ENCODE measurements around the gene PSMA7. TPM values are rescaled to one million over a fixed set of nuclear protein-coding genes. Genes with fewer than 3 reads are reported as not detected.
"Not testable (repeated sequence)": the region's sequence is repeated elsewhere in the genome, so short reads cannot be mapped to it uniquely, and the experiment has no call there.

Gene PSMA7
- total RNA-seq, 1 donor from 2014 or later: 230 TPM

DNA sequence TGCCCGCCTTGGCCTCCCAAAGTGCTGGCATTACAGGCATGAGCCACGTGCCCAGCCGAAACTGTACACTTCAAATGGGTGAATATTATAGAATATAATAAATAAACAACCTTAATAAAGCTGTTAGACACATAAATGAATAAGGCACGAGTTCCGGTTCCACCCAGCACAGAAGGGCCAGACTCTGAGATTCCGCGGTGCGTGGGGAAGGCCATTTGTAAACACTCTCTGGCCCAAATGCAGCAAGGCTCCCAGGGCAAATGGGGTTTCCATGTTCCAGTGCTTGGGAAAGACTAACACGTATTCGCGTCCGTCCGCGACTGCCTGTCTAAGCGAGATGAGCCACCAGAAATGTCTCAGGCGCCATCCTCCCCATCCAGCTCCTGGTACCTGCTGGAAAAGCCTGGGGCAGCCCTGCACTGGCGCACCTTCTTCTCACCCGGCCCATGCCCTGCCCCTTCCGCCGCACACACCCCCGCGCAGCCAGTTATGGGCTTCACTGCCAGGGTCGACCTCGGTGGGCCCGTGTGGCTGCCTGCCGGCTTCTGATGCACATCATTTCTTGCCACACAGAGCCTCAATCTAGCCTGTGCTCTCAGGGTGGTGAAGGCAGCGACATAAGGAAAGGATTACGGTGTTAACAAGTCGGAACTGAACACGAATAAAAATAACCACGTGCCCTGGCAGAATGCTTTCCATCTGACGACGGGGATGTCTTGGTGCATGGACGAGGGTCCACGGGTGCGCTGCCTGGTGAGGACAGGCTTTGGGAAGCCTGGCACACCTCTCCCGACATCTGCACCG is 26.4 kb downstream of the PSMA7 start:
- DNase-seq (ENCODE audit: missing footprints) (no peak), ATAC-seq (no peak)
- intact Hi-C loops (cut with DNase I): no loop called here

DNA sequence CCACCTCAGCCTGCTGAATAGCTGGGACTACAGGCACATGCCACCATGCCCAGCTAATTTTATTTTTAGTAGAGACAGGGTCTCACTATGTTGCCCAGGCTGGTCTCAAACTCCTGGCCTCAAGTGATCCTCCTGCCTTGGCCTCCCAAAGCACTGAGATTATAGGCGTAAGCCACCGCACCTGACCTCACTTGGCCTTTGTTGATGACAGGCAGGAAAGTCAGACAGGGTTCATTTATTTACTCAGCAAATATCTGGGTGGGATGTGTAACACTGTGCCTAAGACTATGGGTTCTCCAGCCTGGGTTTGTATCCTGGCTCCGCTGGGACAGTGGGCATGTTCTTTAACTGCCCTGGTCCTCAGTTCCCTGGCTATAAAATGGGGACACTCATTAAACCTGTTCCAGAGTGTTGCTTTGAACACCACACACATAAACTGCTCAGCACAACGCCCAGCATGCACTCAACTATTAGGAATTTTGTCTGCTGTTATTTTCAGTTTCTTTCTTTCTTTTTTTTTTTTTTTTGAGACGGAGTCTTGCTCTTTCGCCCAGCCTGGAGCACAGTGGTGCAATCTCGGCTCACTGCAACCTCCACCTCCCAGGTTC is 27.3 kb downstream of the PSMA7 start:
- intact Hi-C loops (cut with DNase I): not testable (repeated sequence)

DNA sequence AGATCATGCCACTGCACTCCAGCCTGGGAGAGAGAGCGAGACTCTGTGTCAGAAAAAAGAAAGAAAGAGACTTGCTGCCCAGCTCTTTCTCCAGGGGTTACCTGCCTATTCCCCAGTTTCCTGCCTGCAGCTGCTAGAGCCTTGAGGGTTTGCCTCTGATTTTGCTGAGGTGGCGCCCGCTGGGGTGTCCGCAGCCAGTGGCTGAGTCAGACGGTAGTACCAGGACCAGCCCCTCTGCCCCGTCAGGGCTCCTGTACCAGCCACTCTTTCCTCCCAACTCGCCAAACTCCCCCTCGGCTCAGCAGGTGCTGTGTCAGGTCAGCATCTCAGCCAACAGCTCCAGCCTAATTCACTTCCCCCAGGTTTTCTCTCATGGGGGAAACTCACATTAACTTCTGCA is 28.3 kb downstream of the PSMA7 start:
- no peak for DNase-seq (ENCODE audit: missing footprints)
- no peak for ATAC-seq
- intact Hi-C loops (cut with DNase I): no loop called here

More for the DNA sequence above, 27.3 kb downstream of the PSMA7 start:
- not testable (repeated sequence) for DNase-seq (ENCODE audit: missing footprints); ATAC-seq

DNA sequence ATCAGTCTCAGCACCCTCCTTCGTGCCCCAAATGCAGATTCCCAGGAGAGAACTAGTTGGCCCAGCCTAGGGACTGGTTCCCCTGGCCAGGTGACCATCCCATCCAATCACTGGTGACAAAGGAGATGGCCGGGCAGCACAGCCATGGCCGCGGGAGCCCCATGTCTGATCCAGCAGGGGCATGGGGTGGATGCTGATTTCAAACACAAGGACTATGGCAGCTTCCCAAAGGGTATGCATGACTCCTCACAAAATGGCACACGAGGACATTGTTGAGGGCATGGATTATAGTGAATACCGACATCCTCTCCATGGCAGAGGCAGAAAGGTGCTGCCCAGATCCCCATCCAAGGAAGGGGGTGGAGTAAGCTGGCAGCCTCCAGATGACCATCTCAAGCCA is 30.8 kb downstream of the PSMA7 start:
- DNase-seq (ENCODE audit: missing footprints): no peak
- intact Hi-C loops (cut with DNase I): no loop called here
- no peak for ATAC-seq

DNA sequence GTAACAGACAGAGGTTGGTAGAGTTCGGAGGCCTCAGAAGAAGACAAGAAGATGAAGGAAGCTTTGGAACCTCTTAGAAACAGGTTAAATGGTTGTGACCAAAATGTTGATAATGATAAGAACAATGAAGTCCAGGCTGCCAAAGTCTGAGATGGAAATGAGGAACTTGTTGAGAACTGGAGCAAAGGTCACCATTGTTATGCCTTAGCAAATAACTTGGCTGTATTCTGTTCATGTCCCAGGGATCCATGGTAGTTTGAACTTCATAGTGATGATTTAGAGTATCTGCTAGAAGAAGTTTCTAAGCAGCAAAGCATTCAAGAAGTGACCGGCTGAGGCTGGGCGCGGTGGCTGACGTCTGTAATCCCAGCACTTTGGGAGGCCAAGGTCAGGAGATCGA is 32.0 kb downstream of the PSMA7 start:
- DNase-seq (ENCODE audit: missing footprints): no peak
- intact Hi-C loops (cut with DNase I): no loop called here
- no peak for ATAC-seq

DNA sequence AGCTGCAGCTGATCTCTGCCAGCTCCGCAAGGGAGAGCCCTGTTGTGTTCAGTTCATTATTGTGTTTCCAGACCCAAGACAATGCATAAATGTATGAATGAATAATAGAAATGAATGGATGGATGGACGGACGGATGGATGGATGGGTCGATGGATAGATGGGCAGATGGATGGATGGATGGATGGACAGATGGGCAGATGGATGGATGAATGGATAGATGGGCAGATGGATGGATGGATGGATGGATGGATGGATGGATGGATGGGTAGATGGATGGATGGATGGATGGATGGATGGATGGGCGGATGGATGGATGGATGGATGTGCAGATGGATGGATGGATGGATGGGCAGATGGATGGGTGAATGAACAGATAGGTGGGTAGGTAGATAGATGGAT is 37.6 kb downstream of the PSMA7 start:
- intact Hi-C loops (cut with DNase I): no loop called here
- no peak for DNase-seq (ENCODE audit: missing footprints)
- no peak for ATAC-seq

DNA sequence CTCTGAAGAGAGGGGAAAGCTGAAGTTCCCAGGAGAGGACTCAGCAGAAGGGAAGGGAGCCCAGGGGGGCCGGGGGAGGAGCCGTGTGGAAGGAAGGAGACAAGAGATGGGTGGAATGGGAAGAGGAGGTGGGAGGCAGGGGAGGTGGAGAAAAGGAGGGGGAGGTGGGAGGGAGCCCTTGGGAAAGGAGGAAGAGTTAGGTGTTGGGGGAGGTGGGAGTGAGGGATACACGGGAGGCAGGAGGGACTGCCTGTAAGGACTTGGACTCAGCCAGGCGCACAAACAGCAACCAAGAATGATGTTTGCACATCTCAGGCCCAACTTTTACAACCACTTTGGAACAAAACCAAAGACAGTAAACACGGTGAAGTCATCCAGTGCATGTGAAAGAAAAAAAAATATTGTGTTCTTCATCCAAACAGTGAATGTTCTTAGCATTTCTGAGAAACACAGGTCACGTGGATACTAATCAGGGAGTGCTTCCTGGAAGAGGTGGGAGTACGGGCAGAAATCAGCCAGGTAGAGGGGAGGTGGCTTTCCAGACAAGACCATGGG is 38.3 kb downstream of the PSMA7 start:
- intact Hi-C loops (cut with DNase I): no loop called here
- no peak for DNase-seq (ENCODE audit: missing footprints)
- no peak for ATAC-seq

DNA sequence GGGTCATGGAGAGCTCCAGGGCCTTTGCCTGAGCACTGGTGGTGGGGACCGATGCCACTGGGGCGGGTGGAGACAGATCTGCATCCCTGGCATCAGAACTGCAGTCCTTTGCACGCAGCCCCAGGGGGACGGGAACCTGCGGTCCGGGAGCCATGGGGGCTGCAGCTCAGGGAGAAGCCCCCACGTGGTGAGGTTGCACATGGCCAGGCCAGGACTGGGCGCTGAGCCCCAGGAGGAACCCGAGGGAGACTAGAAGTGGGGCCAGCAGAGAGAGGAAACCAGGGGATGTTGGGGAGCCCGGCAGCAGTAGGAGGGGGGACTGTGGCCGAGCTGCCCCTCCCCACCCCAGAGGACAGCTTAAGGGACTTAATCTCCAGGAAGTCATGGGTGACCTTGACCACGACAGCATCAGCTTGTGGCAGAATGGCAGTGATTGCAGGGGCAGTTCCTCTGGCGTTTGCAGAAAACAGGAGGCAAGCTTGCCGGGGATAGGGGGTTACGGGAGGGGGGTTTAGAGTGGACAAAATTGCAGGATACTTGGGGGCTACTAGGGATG is 38.9 kb downstream of the PSMA7 start:
- ATAC-seq: no peak
- no peak for DNase-seq (ENCODE audit: missing footprints)
- intact Hi-C loops (cut with DNase I): no loop called here

DNA sequence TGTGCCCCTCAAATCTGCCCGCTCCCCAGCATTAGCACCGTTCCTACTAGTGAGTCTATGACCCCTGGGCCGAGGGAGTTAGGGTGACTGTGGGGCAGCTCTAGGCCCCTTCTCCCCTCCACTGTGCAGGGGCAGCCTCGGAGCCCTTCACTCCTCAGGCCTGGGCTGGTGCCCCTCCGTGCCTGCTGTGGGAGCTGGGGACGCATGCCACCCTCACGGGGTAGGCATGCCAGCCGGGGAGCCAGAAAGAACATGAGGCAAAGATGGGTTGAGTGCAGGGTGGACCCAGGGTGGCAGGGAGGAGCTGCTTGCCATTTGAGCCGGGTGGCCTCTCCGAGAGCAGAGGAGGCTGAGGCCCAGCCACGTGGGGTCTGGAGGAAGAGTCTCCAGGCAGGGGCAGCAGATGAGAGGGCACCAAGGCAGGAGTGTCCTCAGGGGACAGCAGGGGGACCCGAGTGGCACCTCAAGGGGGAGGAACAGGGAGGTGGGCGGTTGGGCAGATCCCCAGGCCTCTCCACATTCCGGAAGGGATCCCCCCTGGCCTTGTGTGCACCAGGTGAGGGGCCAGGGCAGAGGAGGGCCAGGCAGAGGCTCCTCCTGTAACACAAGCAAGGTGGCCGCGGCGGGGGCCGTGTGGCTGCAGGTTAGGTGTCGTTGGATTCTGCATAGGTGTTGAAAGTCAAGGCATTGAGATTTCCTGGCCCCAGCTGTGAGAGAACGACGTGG is 39.5 kb downstream of the PSMA7 start:
- intact Hi-C loops (cut with DNase I): no loop called here
- DNase-seq (ENCODE audit: missing footprints) (no peak), ATAC-seq (no peak)

DNA sequence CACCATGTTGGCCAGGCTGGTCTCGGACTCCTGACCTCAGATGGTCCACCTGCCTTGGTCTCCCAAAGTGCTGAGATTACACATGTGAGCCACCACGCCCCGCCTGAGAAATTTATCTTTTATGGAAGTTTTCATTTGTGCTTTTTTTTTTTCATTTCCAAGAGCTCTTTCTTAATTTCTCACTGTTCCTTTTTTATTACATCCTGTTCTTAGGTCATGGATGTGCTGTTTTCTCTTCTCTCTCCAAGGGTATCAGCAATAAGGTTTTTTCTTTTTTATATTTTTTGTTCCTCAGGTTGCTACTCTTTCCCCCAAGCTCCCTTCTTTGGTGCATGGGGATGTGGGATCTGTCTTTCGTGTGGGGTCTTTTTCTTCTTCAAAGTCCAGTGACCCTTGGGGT is 42.1 kb downstream of the PSMA7 start:
- ATAC-seq: no peak

DNA sequence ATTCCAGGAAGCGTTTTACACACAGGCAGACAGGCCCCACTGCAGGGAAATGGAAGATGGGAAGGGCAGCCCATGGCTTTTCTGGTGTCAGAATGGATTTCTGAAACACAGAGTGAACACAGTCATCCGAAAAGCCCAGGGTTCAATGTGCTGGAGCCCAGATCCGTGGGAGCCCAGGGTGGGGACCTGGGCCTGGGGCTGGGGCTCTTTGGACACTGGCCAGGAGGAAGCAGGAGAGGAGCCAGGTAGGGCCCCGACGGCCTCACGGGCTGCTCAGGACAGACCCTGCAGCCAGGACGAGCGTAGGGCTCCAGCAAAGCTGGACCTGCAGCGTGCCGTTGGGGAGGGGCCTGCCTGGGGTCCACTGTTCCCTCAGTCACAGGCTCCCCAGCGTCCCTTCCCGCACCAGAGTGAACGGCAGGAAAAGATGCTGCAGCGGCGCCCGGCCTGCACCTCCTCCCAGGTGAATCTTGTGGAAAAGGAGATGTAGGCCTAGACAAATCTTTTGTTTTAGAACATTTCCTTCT is 45.2 kb downstream of the PSMA7 start:
- no peak for DNase-seq (ENCODE audit: missing footprints)
- intact Hi-C loops (cut with DNase I): no loop called here

More for the DNA sequence above, 42.1 kb downstream of the PSMA7 start:
- intact Hi-C loops (cut with DNase I): no loop called here
- no peak for DNase-seq (ENCODE audit: missing footprints)

DNA sequence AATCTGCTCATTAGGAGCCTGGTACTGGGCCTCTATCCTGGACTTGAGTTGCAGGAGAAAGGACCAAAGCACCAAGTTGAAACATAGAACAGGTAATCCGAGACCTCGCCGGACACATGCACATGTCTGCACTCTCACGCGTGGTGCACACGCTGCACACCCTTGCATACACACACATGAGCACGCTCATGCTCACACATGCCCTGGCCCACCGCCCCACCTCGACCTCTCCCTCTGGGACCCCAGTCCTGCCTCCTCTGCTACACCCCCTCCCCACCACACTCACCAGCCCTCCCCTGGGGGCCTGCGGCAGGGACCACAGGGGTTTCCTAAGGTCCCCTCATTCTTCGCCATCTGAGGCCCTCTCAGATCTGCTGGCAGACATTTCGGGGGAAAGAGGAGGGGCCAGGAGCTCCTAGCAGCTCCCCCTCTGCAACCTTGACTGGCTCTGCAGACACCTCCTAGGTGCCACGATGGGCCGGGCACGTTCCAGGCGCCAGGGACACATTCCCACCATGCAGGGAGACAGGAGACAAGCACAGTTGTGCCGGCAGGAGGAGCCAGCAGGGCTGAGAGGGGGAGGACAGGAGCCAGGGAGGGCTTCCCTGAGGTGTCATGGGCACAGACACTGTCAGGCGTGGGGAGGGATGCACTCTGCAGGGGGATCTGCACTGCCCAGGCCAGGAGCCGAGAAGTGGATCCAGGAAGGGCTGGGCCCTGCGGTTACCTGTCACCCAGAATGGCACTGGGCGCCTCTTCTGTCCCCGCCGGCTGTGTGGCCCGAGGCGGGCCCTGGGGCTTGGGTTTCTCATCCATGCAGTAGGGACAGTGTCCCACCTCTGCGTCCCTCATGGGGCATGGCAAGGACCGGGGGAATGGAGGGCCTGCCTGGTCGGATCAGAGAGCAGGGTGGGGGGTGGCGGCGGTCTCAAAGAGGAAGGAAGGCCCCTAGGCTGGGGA is 46.5 kb downstream of the PSMA7 start:
- ATAC-seq: no peak
- intact Hi-C loops (cut with DNase I): no loop called here

More for the DNA sequence above, 45.2 kb downstream of the PSMA7 start:
- ATAC-seq: no peak

DNA sequence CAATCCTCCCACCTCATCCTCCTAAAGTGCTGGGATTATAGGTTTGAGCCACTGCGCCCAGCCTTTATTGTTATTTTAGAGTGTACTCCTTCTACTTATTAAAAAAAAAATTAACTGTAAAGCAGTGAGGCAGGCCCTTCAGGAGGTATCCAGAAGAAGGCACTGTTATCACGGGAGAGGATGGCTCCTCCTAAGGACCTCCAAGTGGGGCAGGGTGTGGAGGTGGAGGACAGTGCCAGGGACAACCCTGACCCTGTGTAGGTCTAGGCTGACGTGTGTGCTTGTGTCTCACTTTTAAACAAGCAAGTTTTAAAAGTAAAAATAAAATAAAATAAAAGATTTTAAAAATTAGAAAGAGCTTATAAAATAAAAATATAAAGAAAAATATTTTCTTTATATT is 53.8 kb downstream of the PSMA7 start:
- intact Hi-C loops (cut with DNase I): no loop called here
- no peak for DNase-seq (ENCODE audit: missing footprints)
- no peak for ATAC-seq

More for the DNA sequence above, 46.5 kb downstream of the PSMA7 start:
- no peak for DNase-seq (ENCODE audit: missing footprints)

DNA sequence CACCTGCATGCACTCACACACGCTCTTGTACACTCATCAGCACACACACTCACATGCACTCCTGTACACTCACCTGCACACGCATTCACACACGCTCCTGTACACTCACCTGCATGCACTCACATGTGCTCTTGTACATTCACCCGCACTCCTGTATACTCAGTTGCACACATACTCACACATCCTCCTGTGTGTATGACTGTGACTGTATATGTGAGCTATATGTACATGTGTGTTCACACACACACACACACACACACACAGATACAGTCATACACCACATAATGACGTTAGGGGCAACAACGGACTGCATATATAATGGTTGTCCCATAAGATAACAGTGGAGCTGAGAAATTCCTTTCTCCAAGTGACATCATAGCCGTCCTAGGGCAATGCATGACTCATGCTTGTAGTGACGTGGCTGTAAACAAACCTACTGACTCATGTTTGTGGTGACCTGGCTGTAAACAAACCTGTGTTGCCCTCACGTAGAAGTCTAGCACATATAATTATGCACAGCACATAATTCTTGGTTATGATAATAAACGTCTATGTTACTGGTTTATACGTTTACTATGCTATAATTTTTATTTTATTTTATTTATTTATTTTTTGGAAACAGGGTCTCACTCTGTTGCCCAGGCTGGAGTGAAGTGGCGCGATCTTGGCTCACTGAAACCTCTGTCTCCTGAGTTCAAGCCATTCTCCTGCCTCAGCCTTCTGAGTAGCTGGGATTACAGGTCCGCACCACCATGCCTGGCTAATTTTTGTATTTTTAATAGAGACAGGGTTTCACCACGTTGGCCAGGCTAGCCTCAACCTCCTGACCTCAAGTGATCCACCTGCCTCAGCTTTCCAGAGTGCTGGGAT is 54.7 kb downstream of the PSMA7 start:
- no peak for ATAC-seq
- no peak for DNase-seq (ENCODE audit: missing footprints)
- intact Hi-C loops (cut with DNase I): no loop called here

DNA sequence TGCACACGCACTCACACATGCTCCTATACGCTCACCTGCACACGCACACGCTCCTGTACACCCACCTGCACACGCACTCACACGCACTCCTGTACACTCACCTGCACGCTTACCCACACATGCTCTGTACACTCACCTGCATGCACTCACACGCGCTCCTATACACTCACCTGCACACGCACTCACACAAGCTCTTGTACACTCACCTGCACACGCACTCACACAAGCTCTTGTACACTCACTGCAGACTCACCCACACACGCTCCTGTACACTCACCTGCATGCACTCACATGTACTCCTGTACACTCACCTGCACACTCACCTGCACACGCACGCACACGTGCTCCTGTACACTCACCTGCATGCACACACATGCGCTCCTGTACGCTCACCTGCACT is 55.6 kb downstream of the PSMA7 start:
- ATAC-seq (no peak), DNase-seq (ENCODE audit: missing footprints) (no peak)
- intact Hi-C loops (cut with DNase I): no loop called here

DNA sequence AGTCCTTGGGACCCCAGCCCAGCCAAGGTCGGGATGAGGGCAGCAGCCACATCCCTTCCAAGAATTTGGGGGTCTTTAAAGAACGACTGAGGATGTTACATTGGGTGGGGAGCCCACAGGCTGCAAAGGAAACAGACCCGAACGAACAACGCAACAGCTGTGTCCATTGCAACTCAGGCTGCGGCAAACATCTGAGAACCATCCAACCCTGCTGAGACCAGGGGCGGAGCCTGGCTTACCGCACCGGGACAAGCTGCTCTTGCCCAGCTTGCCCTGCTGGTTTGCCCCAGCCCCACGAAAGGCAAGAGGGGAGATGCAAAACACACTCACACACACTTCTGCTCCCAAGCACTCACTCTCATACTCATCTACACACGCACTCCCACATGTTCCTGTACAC is 56.0 kb downstream of the PSMA7 start:
- DNase-seq (ENCODE audit: missing footprints): no peak
- ATAC-seq: no peak
- intact Hi-C loops (cut with DNase I): no loop called here

All from Right ventricle myocardium inferior (tissue), 1 donor.